ENCODE data around the gene OR10A2.
"Not testable (repeated sequence)": the region's sequence is repeated elsewhere in the genome, so short reads cannot be mapped to it uniquely, and the experiment has no call there.

Gene OR10A2

DNA sequence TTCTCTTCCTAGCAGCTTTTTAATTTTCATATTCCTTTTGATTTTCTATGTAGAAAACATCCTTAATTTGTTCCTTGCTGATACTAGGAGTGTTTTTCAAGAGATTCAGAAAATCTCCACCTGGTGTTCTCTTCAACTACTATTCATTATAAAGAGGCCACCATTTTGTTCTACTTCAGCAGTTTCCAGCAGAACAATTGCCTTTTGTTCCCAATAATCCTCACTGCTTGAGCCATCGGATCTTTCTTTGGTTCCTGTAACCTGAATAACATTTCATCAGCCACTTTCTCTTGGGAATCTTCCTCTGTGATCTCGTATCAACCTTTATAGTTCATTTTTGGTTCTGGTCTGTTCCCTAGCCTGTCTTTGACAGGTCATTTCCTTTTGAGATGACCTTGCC, 19.2 kb upstream of the OR10A2 start:
- Histone ChIP-seq H3K27ac (ENCODE audit: low read depth, low read length) (no peak overlapping the region), H3K9ac (ENCODE audit: low read length in 5 of 5) (no peak overlapping the region), H3K36me3 (ENCODE audit: control insufficient read depth in 5 of 5, insufficient read depth in 5 of 5, low read length in 5 of 5) (no peaks in the 10 kb centered on the region), H3K9me3 (ENCODE audit: control insufficient read depth in 5 of 5, low read length in 5 of 5) (peaks cover 0 to 8% (median 4%) of the 10 kb centered on the region in 5 donors), H3K27me3 (ENCODE audit: control insufficient read depth in 5 of 5, insufficient read depth in 4 of 5, low read length in 5 of 5) (no peaks in the 10 kb centered on the region), H3K4me1 (ENCODE audit: control insufficient read depth in 5 of 5, insufficient read depth in 5 of 5, low read length in 5 of 5) (no peaks in the 10 kb centered on the region), H3K4me3 (ENCODE audit: low read depth in 1 of 5, low read length in 5 of 5) (no peak overlapping the region)

DNA sequence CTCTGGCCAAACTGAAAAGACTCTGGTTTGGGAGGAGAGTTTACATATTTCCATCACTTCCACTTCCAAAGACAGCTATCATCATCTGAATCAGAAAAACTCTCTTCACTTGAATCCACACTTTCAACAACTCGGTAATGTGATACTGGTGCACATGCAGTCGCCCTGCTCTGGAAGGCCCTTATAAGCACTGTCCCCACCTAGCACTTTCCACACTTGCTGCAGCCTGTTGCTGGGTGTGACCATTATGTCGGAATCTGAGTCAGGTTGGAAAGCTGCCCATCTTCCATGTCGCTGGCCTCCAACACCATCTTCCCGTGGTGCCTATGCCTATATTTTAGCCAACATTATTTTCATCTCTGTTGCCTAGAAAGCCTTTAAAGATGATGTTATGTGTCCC, 18.5 kb upstream of the OR10A2 start:
- Histone ChIP-seq H3K4me3 (ENCODE audit: low read depth in 1 of 5, low read length in 5 of 5) (no peak overlapping the region), H3K36me3 (ENCODE audit: control insufficient read depth in 5 of 5, insufficient read depth in 5 of 5, low read length in 5 of 5) (no peaks in the 10 kb centered on the region), H3K4me1 (ENCODE audit: control insufficient read depth in 5 of 5, insufficient read depth in 5 of 5, low read length in 5 of 5) (no peaks in the 10 kb centered on the region), H3K9ac (ENCODE audit: low read length in 5 of 5) (no peak overlapping the region), H3K27ac (ENCODE audit: low read depth, low read length) (no peak overlapping the region), H3K27me3 (ENCODE audit: control insufficient read depth in 5 of 5, insufficient read depth in 4 of 5, low read length in 5 of 5) (no peaks in the 10 kb centered on the region), H3K9me3 (ENCODE audit: control insufficient read depth in 5 of 5, low read length in 5 of 5) (peaks cover 0 to 8% (median 4%) of the 10 kb centered on the region in 5 donors)

DNA sequence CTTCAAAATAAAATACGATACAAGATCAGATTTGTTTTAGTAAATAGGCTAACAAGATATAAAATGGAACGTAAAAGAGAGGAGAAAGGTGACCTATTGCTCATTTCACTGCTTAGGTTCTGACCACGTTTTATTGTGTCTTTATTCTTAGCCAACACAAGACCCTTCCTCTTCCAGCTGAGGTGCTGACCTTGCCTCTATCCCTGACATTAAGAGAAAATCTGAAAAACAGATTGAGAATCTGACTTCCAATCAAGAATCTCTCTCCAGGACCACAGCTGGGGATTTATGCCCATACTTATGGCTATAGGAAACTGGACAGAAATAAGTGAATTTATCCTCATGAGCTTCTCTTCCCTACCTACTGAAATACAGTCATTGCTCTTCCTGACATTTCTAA, 17.5 kb upstream of the OR10A2 start, which contains the start of gene OR10A5:
Gene OR10A5, plus strand, starts transcription at position 301 of the 400 bp plus-strand sequence. Its CDS starts 0 bp downstream, at position 301.
- Histone ChIP-seq H3K9ac (ENCODE audit: low read length in 5 of 5) (no peak within 1 kb of the TSS), H3K9me3 (ENCODE audit: control insufficient read depth in 5 of 5, low read length in 5 of 5) (peaks cover 0 to 8% (median 6%) of the 10 kb centered on the region in 5 donors), H3K4me1 (ENCODE audit: control insufficient read depth in 5 of 5, insufficient read depth in 5 of 5, low read length in 5 of 5) (no peaks in the 10 kb centered on the region), H3K27ac (ENCODE audit: low read depth, low read length) (no peak within 1 kb of the TSS), H3K27me3 (ENCODE audit: control insufficient read depth in 5 of 5, insufficient read depth in 4 of 5, low read length in 5 of 5) (no peaks in the 10 kb centered on the region), H3K36me3 (ENCODE audit: control insufficient read depth in 5 of 5, insufficient read depth in 5 of 5, low read length in 5 of 5) (no peaks in the 10 kb centered on the region), H3K4me3 (ENCODE audit: low read depth in 1 of 5, low read length in 5 of 5) (no peak within 1 kb of the TSS)

DNA sequence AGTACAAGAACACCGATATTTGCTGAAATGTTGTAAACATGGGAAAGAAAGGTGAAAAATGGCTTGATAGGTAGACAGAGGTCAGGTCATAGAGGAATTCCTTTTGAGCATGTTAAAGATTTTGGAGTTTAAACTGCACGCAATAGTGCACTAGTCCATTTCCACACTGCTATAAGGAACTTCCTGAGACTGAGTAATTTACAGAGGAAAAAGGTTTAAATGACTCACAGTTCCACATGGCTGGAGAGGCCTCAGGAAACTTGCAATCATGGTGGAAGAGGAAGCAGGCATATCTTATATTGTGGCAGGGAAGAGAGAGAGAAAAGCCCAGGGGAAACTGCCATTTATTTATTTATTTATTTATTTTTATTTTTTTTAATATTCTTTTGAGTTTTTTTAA, 12.3 kb upstream of the OR10A2 start:
- H3K36me3 ChIP-seq (ENCODE audit: control insufficient read depth in 5 of 5, insufficient read depth in 5 of 5, low read length in 5 of 5), result no peaks in the 10 kb centered on the region

DNA sequence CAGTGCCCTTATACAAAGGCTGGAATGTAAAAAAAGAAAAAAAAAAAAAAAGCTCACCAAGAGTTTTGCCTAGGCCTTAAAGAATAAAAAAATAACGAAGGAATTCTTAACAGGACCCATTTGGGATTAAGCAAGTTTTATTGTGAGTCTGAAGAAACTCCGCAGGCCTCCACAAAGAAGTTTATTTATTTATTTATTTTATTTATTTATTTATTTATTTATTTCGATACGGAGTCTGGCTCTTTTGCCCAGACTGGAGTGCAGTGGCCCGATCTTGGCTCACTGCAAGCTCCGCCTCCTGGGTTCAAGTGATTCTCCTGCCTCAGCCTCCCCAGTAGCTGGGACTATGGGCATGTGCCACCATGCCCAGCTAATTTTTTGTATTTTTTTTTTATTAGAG, 8.1 kb upstream of the OR10A2 start:
- H3K27me3 ChIP-seq (ENCODE audit: control insufficient read depth in 5 of 5, insufficient read depth in 4 of 5, low read length in 5 of 5); H3K4me1 ChIP-seq (ENCODE audit: control insufficient read depth in 5 of 5, insufficient read depth in 5 of 5, low read length in 5 of 5); H3K36me3 ChIP-seq (ENCODE audit: control insufficient read depth in 5 of 5, insufficient read depth in 5 of 5, low read length in 5 of 5); H3K9ac ChIP-seq (ENCODE audit: low read length in 5 of 5); H3K27ac ChIP-seq (ENCODE audit: low read depth, low read length); H3K4me3 ChIP-seq (ENCODE audit: low read depth in 1 of 5, low read length in 5 of 5); H3K9me3 ChIP-seq (ENCODE audit: control insufficient read depth in 5 of 5, low read length in 5 of 5): not testable (repeated sequence)

More for the DNA sequence above, 12.3 kb upstream of the OR10A2 start:
- no peaks in the 10 kb centered on the region for H3K4me1 ChIP-seq (ENCODE audit: control insufficient read depth in 5 of 5, insufficient read depth in 5 of 5, low read length in 5 of 5)
- no peak overlapping the region for H3K9ac ChIP-seq (ENCODE audit: low read length in 5 of 5)
- H3K9me3 ChIP-seq (ENCODE audit: control insufficient read depth in 5 of 5, low read length in 5 of 5), result peaks cover 0 to 3% (median 2%) of the 10 kb centered on the region in 5 donors
- H3K27ac ChIP-seq (ENCODE audit: low read depth, low read length), result no peak overlapping the region
- no peaks in the 10 kb centered on the region for H3K27me3 ChIP-seq (ENCODE audit: control insufficient read depth in 5 of 5, insufficient read depth in 4 of 5, low read length in 5 of 5)
- no peak overlapping the region for H3K4me3 ChIP-seq (ENCODE audit: low read depth in 1 of 5, low read length in 5 of 5)

DNA sequence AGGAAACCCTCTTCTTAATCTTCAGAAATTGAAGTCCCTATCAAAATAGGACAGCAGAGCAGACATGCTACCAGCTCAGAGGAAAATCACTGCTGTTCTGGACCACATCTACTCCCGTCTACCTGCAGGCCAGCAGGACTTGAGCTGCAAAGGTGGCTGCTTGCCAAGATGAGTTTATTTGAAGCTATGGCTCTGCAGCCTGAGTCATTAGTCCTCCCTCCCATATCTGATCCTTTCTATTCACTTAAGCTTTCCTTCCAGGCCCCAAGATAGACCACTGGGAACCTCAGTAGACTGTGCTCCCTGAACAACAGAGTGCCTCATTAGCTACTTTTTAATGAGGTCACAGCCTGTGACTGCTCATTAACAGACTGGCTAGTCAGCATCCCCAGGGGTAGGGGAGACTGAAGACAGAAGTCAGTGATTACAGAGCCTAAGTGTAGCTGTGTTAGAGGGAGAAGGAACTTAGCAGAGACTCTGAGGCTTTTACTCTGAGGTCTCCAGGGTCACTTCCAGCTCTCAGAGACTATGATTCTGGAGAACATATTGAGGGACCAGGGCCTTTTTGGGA, 6.8 kb upstream of the OR10A2 start:
- Histone ChIP-seq H3K9ac (ENCODE audit: low read length in 5 of 5) (no peak overlapping the region), H3K4me1 (ENCODE audit: control insufficient read depth in 5 of 5, insufficient read depth in 5 of 5, low read length in 5 of 5) (no peaks in the 10 kb centered on the region), H3K27ac (ENCODE audit: low read depth, low read length) (no peak overlapping the region), H3K27me3 (ENCODE audit: control insufficient read depth in 5 of 5, insufficient read depth in 4 of 5, low read length in 5 of 5) (no peaks in the 10 kb centered on the region), H3K36me3 (ENCODE audit: control insufficient read depth in 5 of 5, insufficient read depth in 5 of 5, low read length in 5 of 5) (no peaks in the 10 kb centered on the region), H3K9me3 (ENCODE audit: control insufficient read depth in 5 of 5, low read length in 5 of 5) (peaks cover 0 to 2% (median 0%) of the 10 kb centered on the region in 5 donors), H3K4me3 (ENCODE audit: low read depth in 1 of 5, low read length in 5 of 5) (no peak overlapping the region)

DNA sequence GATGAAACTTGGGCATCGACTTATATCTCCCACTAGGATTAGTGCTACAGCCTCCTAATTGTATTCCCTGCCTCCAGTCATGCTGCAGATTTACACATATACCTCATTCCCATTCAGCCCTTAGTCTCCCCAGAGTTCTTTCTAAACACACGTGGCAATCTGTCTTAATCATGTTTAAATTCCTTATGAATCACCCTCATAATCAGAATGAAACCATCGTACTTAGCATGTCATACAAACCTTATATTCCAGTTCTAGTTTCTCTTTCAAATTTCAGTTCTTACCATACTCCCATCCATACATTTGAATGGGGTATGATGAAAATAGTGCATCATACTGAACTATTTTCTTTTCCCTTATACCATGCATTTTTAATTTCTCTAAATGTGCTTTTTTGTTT, 6.0 kb upstream of the OR10A2 start:
- no peak overlapping the region for H3K4me3 ChIP-seq (ENCODE audit: low read depth in 1 of 5, low read length in 5 of 5)
- H3K27ac ChIP-seq (ENCODE audit: low read depth, low read length), result no peak overlapping the region
- peaks cover 0 to 2% (median 0%) of the 10 kb centered on the region in 5 donors for H3K9me3 ChIP-seq (ENCODE audit: control insufficient read depth in 5 of 5, low read length in 5 of 5)
- H3K4me1 ChIP-seq (ENCODE audit: control insufficient read depth in 5 of 5, insufficient read depth in 5 of 5, low read length in 5 of 5), result no peaks in the 10 kb centered on the region
- no peaks in the 10 kb centered on the region for H3K36me3 ChIP-seq (ENCODE audit: control insufficient read depth in 5 of 5, insufficient read depth in 5 of 5, low read length in 5 of 5)
- no peaks in the 10 kb centered on the region for H3K27me3 ChIP-seq (ENCODE audit: control insufficient read depth in 5 of 5, insufficient read depth in 4 of 5, low read length in 5 of 5)
- H3K9ac ChIP-seq (ENCODE audit: low read length in 5 of 5), result no peak overlapping the region

DNA sequence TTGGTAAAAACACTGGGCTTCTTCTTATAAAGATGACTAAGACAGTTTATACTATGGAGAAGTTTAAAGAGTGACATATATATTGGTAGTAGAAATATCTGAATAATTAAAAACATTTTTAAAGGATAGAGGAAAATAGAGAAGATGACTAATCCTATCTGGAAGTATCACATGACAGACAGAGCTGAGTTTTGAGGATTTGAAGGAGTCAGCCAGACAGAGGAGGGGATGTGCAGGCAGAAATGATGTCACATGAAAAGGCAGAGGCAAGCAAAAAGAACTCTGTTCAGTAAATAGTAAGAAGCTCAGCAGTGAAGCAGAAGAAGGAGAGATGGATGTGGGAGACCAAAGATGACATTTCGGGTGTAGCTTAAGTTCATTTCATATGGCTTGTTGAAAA, 1.6 kb downstream of the OR10A2 start:
- Histone ChIP-seq H3K36me3 (ENCODE audit: control insufficient read depth in 5 of 5, insufficient read depth in 5 of 5, low read length in 5 of 5) (no peaks in the 10 kb centered on the region), H3K27me3 (ENCODE audit: control insufficient read depth in 5 of 5, insufficient read depth in 4 of 5, low read length in 5 of 5) (no peaks in the 10 kb centered on the region), H3K9ac (ENCODE audit: low read length in 5 of 5) (no peak overlapping the region), H3K4me1 (ENCODE audit: control insufficient read depth in 5 of 5, insufficient read depth in 5 of 5, low read length in 5 of 5) (no peaks in the 10 kb centered on the region), H3K9me3 (ENCODE audit: control insufficient read depth in 5 of 5, low read length in 5 of 5) (no peaks in the 10 kb centered on the region), H3K27ac (ENCODE audit: low read depth, low read length) (no peak overlapping the region), H3K4me3 (ENCODE audit: low read depth in 1 of 5, low read length in 5 of 5) (no peak overlapping the region)

DNA sequence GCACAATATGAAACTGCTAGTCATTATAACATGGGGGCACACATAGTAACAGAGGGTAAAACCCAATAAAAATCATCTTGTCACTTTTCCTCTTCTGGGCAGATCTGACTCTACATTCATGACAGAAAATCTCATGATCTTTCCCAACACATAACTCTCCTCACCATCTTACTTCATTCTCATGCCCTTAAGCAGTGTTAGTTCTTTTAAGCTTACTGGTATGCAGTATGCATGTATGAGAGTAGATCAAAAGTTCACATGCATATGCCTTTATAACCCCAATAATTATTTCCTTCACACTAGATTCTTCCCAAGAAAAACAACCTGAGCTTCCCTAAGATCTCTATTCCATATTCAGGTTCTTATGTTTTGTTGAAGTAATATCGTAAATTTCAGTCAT, 8.4 kb downstream of the OR10A2 start:
- no peak overlapping the region for H3K9ac ChIP-seq (ENCODE audit: low read length in 5 of 5)
- H3K4me1 ChIP-seq (ENCODE audit: control insufficient read depth in 5 of 5, insufficient read depth in 5 of 5, low read length in 5 of 5), result no peaks in the 10 kb centered on the region
- H3K4me3 ChIP-seq (ENCODE audit: low read depth in 1 of 5, low read length in 5 of 5), result no peak overlapping the region
- H3K27ac ChIP-seq (ENCODE audit: low read depth, low read length), result no peak overlapping the region
- H3K9me3 ChIP-seq (ENCODE audit: control insufficient read depth in 5 of 5, low read length in 5 of 5), result no peaks in the 10 kb centered on the region
- H3K36me3 ChIP-seq (ENCODE audit: control insufficient read depth in 5 of 5, insufficient read depth in 5 of 5, low read length in 5 of 5), result no peaks in the 10 kb centered on the region
- H3K27me3 ChIP-seq (ENCODE audit: control insufficient read depth in 5 of 5, insufficient read depth in 4 of 5, low read length in 5 of 5), result no peaks in the 10 kb centered on the region

DNA sequence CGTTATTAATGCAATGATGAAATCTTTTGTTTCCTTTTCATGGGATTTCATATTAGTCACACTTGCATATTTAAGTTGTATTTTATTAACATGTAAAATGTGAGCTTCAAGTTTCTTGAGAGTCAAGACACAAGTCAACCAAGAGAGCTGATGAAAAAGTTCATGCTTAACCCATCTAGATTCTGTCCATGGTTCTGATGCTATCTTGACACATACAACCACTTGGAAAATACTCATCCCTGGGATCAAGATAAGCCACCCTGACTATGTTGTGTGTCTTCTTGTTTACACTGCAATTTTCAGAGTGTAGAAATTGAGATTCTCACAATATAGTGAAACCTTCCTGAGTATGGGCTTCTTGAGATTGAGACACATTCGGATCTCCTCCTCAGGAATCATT, 12.9 kb downstream of the OR10A2 start:
- no peak overlapping the region for H3K27ac ChIP-seq (ENCODE audit: low read depth, low read length)
- H3K9me3 ChIP-seq (ENCODE audit: control insufficient read depth in 5 of 5, low read length in 5 of 5), result peaks cover 0 to 6% (median 0%) of the 10 kb centered on the region in 5 donors
- no peak overlapping the region for H3K4me3 ChIP-seq (ENCODE audit: low read depth in 1 of 5, low read length in 5 of 5)
- no peaks in the 10 kb centered on the region for H3K27me3 ChIP-seq (ENCODE audit: control insufficient read depth in 5 of 5, insufficient read depth in 4 of 5, low read length in 5 of 5)
- H3K9ac ChIP-seq (ENCODE audit: low read length in 5 of 5), result no peak overlapping the region
- H3K4me1 ChIP-seq (ENCODE audit: control insufficient read depth in 5 of 5, insufficient read depth in 5 of 5, low read length in 5 of 5), result no peaks in the 10 kb centered on the region
- no peaks in the 10 kb centered on the region for H3K36me3 ChIP-seq (ENCODE audit: control insufficient read depth in 5 of 5, insufficient read depth in 5 of 5, low read length in 5 of 5)
